Bronchial epithelial cell (primary cell): ENCODE measurements around the gene GRAMD1C. TPM values are rescaled to one million over a fixed set of nuclear protein-coding genes. Genes with fewer than 3 reads are reported as not detected.

Experiments
- DNase-seq: peaks from one replicate; pipeline ENCODE4 v3.0.0-alpha.2; 2010; ENCODE audit warnings: low read depth
- FAIRE-seq: peaks from 2 replicates; lab custom pipeline; 2011; peaks lifted over from hg19 to GRCh38; lab: Jason Lieb, UNC
- H3K27me3 ChIP-seq: 2 replicates; pipeline ENCODE4 v1.5.1; 2011; ENCODE audit warnings: low read length; ENCODE audit not compliant: control insufficient read depth, insufficient read depth
- H3K36me3 ChIP-seq: 2 replicates; pipeline ENCODE4 v1.5.1; 2011; ENCODE audit warnings: low read length; ENCODE audit not compliant: control insufficient read depth, insufficient read depth
- H3K4me3 ChIP-seq: 2 replicates; pipeline ENCODE4 v1.5.1; 2011; ENCODE audit warnings: mild to moderate bottlenecking, low read depth, low read length, control low read depth
- total RNA-seq: library from RNA; depleted of rRNA; stranded (reverse); fragments of >200 nt; gene quantifications from 2 replicates; pipeline ENCODE4 v1.2.1, GENCODE V29; 2014
- TF ChIP-seq, protein P1 (sequence below): IDR thresholded peaks from 2 replicates; pipeline ENCODE4 v1.5.1; 2011; ENCODE audit warnings: mild to moderate bottlenecking, moderate library complexity, low read length, control low read depth, inconsistent platforms; ENCODE audit not compliant: insufficient read depth, severe bottlenecking

The GRAMD1C gene
- total RNA-seq, 1 donor from 2014 or later: 1.1 TPM

GRCh38 chr3:113953677-113954076 lies 115.1 kb downstream of the GRAMD1C start:
- no peaks in the 10 kb centered on the region for H3K27me3 ChIP-seq
- FAIRE-seq (no peak), DNase-seq (no peak)
- H3K36me3 ChIP-seq: no peaks in the 10 kb centered on the region
- TF ChIP-seq, protein P1, sequence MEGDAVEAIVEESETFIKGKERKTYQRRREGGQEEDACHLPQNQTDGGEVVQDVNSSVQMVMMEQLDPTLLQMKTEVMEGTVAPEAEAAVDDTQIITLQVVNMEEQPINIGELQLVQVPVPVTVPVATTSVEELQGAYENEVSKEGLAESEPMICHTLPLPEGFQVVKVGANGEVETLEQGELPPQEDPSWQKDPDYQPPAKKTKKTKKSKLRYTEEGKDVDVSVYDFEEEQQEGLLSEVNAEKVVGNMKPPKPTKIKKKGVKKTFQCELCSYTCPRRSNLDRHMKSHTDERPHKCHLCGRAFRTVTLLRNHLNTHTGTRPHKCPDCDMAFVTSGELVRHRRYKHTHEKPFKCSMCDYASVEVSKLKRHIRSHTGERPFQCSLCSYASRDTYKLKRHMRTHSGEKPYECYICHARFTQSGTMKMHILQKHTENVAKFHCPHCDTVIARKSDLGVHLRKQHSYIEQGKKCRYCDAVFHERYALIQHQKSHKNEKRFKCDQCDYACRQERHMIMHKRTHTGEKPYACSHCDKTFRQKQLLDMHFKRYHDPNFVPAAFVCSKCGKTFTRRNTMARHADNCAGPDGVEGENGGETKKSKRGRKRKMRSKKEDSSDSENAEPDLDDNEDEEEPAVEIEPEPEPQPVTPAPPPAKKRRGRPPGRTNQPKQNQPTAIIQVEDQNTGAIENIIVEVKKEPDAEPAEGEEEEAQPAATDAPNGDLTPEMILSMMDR: no peak
- no peak overlapping the region for H3K4me3 ChIP-seq

DNA sequence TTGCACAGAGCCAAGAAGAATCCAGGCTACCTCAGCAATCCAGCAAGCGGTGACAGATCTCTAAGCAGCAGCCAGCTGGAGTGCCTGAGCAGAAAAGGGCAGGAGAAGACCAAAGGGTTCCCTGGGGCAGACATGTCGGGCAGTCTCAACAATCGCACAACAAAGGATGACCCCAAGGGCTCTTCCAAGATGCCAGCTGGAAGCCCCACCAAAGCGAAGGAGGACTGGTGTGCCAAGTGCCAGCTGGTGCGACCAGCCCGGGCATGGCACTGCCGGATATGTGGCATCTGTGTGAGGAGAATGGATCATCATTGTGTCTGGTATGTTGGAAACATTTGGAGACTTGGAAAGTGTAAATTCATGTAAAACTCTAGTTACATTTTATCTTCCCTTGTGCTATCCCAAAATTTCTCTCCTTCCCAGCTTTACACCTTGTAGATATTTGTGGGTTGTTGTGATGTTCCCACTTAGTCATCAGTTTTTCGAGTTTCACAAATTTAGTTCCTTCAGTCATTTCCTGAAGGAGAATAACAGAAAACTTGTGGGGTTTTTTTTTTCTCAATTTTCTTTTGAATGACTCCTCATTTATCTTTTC lies 115.6 kb downstream of the GRAMD1C start:
- TF ChIP-seq, protein P1: no peak
- no peaks in the 10 kb centered on the region for H3K36me3 ChIP-seq
- no peak for DNase-seq
- H3K27me3 ChIP-seq: no peaks in the 10 kb centered on the region
- FAIRE-seq: no peak
- no peak overlapping the region for H3K4me3 ChIP-seq

- Histone ChIP-seq H3K4me3 (no peak overlapping the region), H3K36me3 (no peaks in the 10 kb centered on the region), H3K27me3 (no peaks in the 10 kb centered on the region)
- DNase-seq (no peak), FAIRE-seq (no peak)
- TF ChIP-seq, protein P1: no peak
These were observed 125.3 kb downstream of the GRAMD1C start for GRCh38 chr3:113963879-113964278.

GRCh38 chr3:113966172-113966571 lies 127.6 kb downstream of the GRAMD1C start:
- DNase-seq (no peak), FAIRE-seq (peak; percentile 18)
- no peaks in the 10 kb centered on the region for H3K27me3 ChIP-seq
- no peak overlapping the region for H3K4me3 ChIP-seq
- TF ChIP-seq, protein P1: no peak
- no peaks in the 10 kb centered on the region for H3K36me3 ChIP-seq

DNA sequence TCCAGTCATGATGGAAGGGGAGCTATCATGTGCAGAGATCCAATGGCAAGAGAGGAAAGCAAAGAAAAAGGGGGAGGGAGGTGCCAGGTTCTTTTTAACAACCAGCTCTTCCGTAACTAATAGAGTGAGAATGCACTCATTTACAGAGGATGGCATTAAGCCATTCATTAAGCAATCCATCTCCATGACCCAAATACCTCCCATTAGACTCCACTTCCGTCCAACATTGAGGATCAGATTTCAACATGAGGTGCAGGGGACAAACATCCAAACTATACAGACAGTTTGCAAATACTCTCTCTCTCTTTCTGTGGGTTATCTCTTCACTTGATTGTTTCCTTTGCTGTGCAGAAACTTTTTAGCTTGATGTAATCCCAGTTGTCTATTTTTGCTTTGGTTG lies 130.4 kb downstream of the GRAMD1C start:
- Histone ChIP-seq H3K4me3 (no peak overlapping the region), H3K27me3 (no peaks in the 10 kb centered on the region), H3K36me3 (no peaks in the 10 kb centered on the region)
- TF ChIP-seq, protein P1: no peak
- peak; percentile 37 for DNase-seq
- FAIRE-seq: peak; percentile 90

DNA sequence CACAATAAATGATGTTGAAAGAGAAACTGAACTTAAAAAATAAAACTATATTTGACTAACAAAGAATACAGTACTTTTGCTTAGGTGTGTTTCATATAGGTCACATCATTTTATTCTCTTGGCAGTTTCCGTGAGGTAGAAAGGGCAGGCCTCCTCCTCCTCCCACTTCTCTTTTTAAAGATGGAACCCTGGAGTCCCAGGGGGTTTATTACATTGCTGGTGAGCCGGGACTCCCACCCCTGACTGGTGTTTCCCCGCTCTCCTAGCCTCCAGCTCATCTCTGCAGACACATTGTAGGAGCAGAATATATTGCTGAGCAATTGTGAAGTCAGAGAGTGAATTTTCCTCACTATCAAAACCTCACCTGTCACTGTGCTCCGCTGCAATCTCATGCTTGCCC lies 139.2 kb downstream of the GRAMD1C start:
- Histone ChIP-seq H3K4me3 (no peak overlapping the region), H3K27me3 (no peaks in the 10 kb centered on the region), H3K36me3 (no peaks in the 10 kb centered on the region)
- DNase-seq (no peak), FAIRE-seq (no peak)
- TF ChIP-seq, protein P1: no peak
